Measurements from ENCODE around the gene ANKRD1.
A peak's percentile ranks its signal among the peaks of the same experiment; 100 is the strongest.
"Not testable (repeated sequence)": the region's sequence is repeated elsewhere in the genome, so short reads cannot be mapped to it uniquely, and the experiment has no call there.

The ANKRD1 gene

GRCh38 chr10:90920986-90921666 lies at the start of gene ANKRD1:
ANKRD1 (minus strand) TSS chr10:90921087; CDS start chr10:90921027, 60 bp downstream.
- peak; percentile 90 for DNase-seq (ENCODE audit: low read depth)

GRCh38 chr10:90969947-90970673 lies 49.2 kb upstream of the ANKRD1 start:
- DNase-seq (ENCODE audit: low read depth), result no peak

- no peak for DNase-seq (ENCODE audit: low read depth)
These were observed 48.2 kb upstream of the ANKRD1 start for GRCh38 chr10:90969121-90969534.

- peak; percentile 60 for DNase-seq (ENCODE audit: low read depth)
These were observed 47.6 kb upstream of the ANKRD1 start for GRCh38 chr10:90968328-90969081.

GRCh38 chr10:90967865-90968264 lies 47.0 kb upstream of the ANKRD1 start:
- DNase-seq (ENCODE audit: low read depth), result no peak

- DNase-seq (ENCODE audit: low read depth), result no peak
These were observed 45.3 kb upstream of the ANKRD1 start for GRCh38 chr10:90966146-90966545.

- no peak for DNase-seq (ENCODE audit: low read depth)
These were observed 44.8 kb upstream of the ANKRD1 start for GRCh38 chr10:90965720-90966119.

- no peak for DNase-seq (ENCODE audit: low read depth)
These were observed 44.0 kb upstream of the ANKRD1 start for GRCh38 chr10:90964781-90965465.

- no peak for DNase-seq (ENCODE audit: low read depth)
These were observed 42.4 kb upstream of the ANKRD1 start for GRCh38 chr10:90963331-90963730.

- DNase-seq (ENCODE audit: low read depth), result peak; percentile 78
These were observed 39.5 kb upstream of the ANKRD1 start for GRCh38 chr10:90960355-90960814.

GRCh38 chr10:90959826-90960225 lies 38.9 kb upstream of the ANKRD1 start:
- no peak for DNase-seq (ENCODE audit: low read depth)

- DNase-seq (ENCODE audit: low read depth), result no peak
These were observed 37.9 kb upstream of the ANKRD1 start for GRCh38 chr10:90958781-90959180.

GRCh38 chr10:90947030-90947960 lies 26.4 kb upstream of the ANKRD1 start:
- no peak for DNase-seq (ENCODE audit: low read depth)

GRCh38 chr10:90945491-90946070 lies 24.7 kb upstream of the ANKRD1 start:
- no peak for DNase-seq (ENCODE audit: low read depth)

GRCh38 chr10:90944749-90945148 lies 23.9 kb upstream of the ANKRD1 start:
- no peak for DNase-seq (ENCODE audit: low read depth)

GRCh38 chr10:90942980-90943379 lies 22.1 kb upstream of the ANKRD1 start:
- DNase-seq (ENCODE audit: low read depth), result not testable (repeated sequence)

GRCh38 chr10:90939648-90940047 lies 18.8 kb upstream of the ANKRD1 start:
- no peak for DNase-seq (ENCODE audit: low read depth)

- DNase-seq (ENCODE audit: low read depth), result no peak
These were observed 18.2 kb upstream of the ANKRD1 start for GRCh38 chr10:90939116-90939515.

GRCh38 chr10:90937645-90938258 lies 16.9 kb upstream of the ANKRD1 start:
- no peak for DNase-seq (ENCODE audit: low read depth)

- DNase-seq (ENCODE audit: low read depth), result no peak
These were observed 15.4 kb upstream of the ANKRD1 start for GRCh38 chr10:90936276-90936659.
